NB4 (cell line): Measurements from ENCODE around the gene AXIN1.

Source experiments
- CTCF ChIP-seq: IDR thresholded peaks from one replicate; pipeline ENCODE4 v1.5.1; 2012; ENCODE audit warnings: low read depth, low read length
- POLR2A ChIP-seq: IDR thresholded peaks from 2 replicates; pipeline ENCODE4 v1.6.1; 2011; ENCODE audit warnings: mild to moderate bottlenecking; ENCODE audit not compliant: insufficient read length; ENCODE audit errors: extremely low read depth

- TF ChIP-seq CTCF (no peak), POLR2A (no peak)
Measured at GRCh38 chr16:247027-247426, 105.5 kb downstream of the AXIN1 start.
